Tracheal epithelial cell (primary cell): ENCODE results near the gene RS1. TPM values are rescaled to one million over a fixed set of nuclear protein-coding genes. Genes with fewer than 3 reads are reported as not detected.

ENCODE experiments used
- total RNA-seq: library from RNA; depleted of rRNA; stranded (reverse); fragments of >200 nt; gene quantifications from 2 replicates; pipeline ENCODE4 v1.2.1, GENCODE V29; 2014

The RS1 gene
- not detected in 2 replicates for total RNA-seq

DNA sequence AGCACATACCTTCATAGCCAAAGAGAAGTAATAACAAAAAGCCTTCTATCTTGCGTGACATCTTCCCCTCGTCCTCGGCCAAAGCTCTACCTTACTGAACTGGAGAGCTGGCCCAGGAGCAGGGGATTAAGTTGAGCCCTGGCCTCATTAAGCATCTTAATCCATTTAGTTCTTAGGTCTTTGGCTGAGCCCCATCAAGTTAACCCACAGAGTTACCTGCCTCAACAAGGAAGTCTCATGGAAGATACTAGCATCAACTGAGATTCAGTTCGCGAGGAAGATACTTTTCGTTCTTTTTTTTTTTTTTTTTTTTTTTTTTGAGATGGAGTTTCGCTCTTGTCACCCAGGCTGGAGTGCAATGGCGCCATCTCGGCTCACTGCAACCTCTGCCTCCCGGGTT, at the start of gene RS1:
TSS of gene RS1 (minus strand) at position 101 of the 400 bp plus-strand sequence. CDS start at position 61, 40 bp downstream.

DNA sequence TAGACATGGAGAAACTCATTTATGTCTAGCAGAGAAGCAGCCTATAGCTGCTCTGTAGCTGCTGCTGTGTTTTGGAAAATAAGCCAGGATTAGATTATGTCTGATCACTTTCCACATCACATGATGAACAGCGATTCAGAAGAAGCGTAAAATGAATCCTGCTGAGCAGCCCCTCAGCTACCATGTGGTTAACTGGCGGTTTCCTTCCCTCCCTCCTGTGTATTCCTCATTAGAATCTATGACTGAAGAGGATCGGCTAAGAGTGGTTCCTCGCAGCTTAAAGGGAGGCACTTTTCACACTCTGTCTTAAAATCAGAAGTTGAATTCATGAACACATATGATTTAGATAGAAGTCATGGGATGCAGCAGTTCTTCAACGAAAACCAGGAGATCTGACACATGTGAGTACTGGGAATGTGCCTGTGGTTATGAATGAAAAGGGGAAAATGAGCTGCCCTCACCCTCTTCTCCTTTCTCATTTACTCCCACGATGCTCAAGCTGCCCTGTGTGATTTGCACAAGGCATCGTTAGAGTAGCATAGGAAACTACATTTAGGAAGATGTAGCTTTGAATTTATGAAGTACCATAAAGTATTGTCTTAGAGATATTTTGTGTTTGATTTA, 35.6 kb upstream of the RS1 start, which contains the start of gene PPEF1:
TSS of gene PPEF1 (plus strand) at position 220 of the 624 bp plus-strand sequence. CDS start at position 356, 136 bp downstream.

Other genes with a start within 250 kb of the RS1 start
- 2.3 and 5.5 TPM in 2 replicates for gene CDKL5, start 246.5 kb downstream of the RS1 start, total RNA-seq
- gene PPEF1, start 35.5 kb upstream of the RS1 start, total RNA-seq, result 0.21 TPM in 1 of 2 replicates, not detected in the other